ENCODE data around the gene KCNK3. TPM values are rescaled to one million over a fixed set of nuclear protein-coding genes. Genes with fewer than 3 reads are reported as not detected.

Gene KCNK3
- total RNA-seq, 2 donors from 2014 or later: 11.1 to 14.5 TPM

DNA sequence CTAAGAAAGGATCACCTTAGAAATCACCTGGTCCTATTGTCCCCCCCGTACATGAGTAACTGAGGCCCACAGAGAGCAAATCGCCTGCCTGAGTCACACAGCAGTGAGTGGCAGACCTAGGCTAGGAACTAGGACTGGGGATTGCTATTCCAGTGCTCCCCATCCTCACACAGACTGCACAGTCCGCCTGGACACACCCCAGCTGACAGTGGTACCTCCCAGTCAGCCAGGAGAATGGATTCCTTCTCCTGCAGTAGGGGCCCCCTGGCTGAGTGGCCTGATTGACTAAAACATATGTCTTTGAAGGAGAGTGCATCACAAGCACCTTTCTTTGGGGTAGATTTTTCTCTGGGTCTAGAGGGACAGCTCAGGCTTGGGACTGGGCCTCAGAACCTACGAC lies 39.2 kb downstream of the KCNK3 start:
- no peak overlapping the region for H3K27ac ChIP-seq
- 86% methylated on average over 4 of the region's 4 CpGs for WGBS
- TF ChIP-seq POLR2AphosphoS5 (IDR thresholded peaks at IDR 0.05): no peak
- TF ChIP-seq, protein P1, sequence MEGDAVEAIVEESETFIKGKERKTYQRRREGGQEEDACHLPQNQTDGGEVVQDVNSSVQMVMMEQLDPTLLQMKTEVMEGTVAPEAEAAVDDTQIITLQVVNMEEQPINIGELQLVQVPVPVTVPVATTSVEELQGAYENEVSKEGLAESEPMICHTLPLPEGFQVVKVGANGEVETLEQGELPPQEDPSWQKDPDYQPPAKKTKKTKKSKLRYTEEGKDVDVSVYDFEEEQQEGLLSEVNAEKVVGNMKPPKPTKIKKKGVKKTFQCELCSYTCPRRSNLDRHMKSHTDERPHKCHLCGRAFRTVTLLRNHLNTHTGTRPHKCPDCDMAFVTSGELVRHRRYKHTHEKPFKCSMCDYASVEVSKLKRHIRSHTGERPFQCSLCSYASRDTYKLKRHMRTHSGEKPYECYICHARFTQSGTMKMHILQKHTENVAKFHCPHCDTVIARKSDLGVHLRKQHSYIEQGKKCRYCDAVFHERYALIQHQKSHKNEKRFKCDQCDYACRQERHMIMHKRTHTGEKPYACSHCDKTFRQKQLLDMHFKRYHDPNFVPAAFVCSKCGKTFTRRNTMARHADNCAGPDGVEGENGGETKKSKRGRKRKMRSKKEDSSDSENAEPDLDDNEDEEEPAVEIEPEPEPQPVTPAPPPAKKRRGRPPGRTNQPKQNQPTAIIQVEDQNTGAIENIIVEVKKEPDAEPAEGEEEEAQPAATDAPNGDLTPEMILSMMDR (IDR thresholded peaks at IDR 0.05): no peak
- TF ChIP-seq POLR2A (IDR thresholded peaks at IDR 0.05): no peak
- no peaks in the 10 kb centered on the region for H3K4me1 ChIP-seq (replicated peaks)
- no peaks in the 10 kb centered on the region for H3K36me3 ChIP-seq
- no peaks in the 10 kb centered on the region for H3K9me3 ChIP-seq
- intact Hi-C loops (cut with DNase I): no loop called here
- H3K27me3 ChIP-seq (replicated peaks; ENCODE audit: insufficient read depth): no peaks in the 10 kb centered on the region
- DNase-seq (ENCODE audit: low spot score): no peak
- H3K4me3 ChIP-seq: no peak overlapping the region

DNA sequence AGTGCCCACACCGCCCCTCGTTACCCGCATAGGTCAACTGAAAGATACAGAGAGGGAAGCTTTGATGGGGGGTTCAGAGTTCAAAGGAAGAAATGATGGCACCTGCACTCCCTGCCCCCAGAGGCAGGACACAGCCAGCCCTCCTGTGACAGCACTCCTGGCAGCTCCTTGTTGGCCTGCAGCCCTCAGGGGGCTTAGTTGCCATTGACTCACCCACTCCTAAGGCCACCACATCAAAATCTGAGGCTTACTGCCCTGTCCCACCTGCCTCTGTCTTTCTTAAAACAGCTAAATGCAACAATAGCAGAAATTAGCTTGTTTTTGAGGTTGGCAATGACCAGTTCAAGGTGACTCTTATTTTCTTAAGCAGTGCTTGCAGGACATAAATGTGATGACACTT lies 39.9 kb downstream of the KCNK3 start:
- Histone ChIP-seq H3K27me3 (replicated peaks; ENCODE audit: insufficient read depth) (no peaks in the 10 kb centered on the region), H3K9me3 (no peaks in the 10 kb centered on the region), H3K27ac (no peak overlapping the region), H3K4me3 (no peak overlapping the region), H3K36me3 (no peaks in the 10 kb centered on the region), H3K4me1 (replicated peaks) (no peaks in the 10 kb centered on the region)
- TF ChIP-seq, protein P1 (IDR thresholded peaks at IDR 0.05): no peak
- TF ChIP-seq POLR2AphosphoS5 (IDR thresholded peaks at IDR 0.05): no peak
- no peak for TF ChIP-seq POLR2A (IDR thresholded peaks at IDR 0.05)
- DNase-seq (ENCODE audit: low spot score): no peak
- WGBS: 97% methylated on average over 3 of the region's 3 CpGs
- intact Hi-C loops (cut with DNase I): no loop called here

DNA sequence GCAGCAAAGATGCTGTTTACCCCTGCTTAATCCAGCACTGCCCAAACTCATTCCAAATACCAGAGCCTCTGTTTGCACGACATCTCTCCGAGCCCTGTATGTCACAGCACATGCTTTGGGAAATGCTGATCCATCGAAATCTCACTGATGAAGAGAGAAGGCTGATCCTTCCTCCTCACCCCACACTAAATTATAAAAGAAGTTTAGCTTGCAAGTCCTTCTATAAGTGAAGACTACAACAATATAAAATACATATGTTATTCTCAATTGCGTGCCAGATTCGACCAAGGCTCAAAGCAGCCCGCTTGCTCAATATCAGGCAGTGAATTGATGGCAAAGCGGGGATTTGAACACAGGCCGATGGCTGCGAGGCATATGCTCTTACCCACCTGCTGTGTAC lies 40.9 kb downstream of the KCNK3 start:
- Histone ChIP-seq H3K27ac (no peak overlapping the region), H3K9me3 (no peaks in the 10 kb centered on the region), H3K36me3 (no peaks in the 10 kb centered on the region), H3K4me3 (no peak overlapping the region), H3K27me3 (replicated peaks; ENCODE audit: insufficient read depth) (no peaks in the 10 kb centered on the region), H3K4me1 (replicated peaks) (no peaks in the 10 kb centered on the region)
- DNase-seq (ENCODE audit: low spot score): no peak
- intact Hi-C loops (cut with DNase I): no loop called here
- TF ChIP-seq, protein P1 (IDR thresholded peaks at IDR 0.05): no peak
- TF ChIP-seq POLR2A (IDR thresholded peaks at IDR 0.05) (no peak), POLR2AphosphoS5 (IDR thresholded peaks at IDR 0.05) (no peak)
- 89% methylated on average over 9 of the region's 9 CpGs for WGBS

DNA sequence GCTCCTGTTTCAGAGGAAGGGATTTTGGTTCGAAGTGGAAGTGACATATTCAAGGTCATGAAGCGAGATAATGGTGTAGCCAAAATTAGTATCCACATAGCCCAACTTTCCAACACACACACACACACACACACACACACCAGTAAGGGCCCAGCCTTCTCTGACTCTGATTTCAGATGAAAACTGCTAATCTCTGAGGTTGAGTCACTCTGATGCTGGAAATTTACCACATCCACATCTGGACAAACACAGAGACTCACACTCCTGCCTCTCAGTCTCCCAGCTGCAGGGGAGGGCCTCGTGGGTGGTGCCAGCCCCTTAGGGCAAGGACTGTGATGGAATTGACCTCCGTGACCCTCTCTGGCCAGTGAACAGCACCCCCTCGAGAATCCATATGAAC lies 42.6 kb downstream of the KCNK3 start:
- no peak for TF ChIP-seq POLR2AphosphoS5 (IDR thresholded peaks at IDR 0.05)
- TF ChIP-seq, protein P1 (IDR thresholded peaks at IDR 0.05): no peak
- no peak for TF ChIP-seq POLR2A (IDR thresholded peaks at IDR 0.05)
- H3K4me3 ChIP-seq: no peak overlapping the region
- no peaks in the 10 kb centered on the region for H3K9me3 ChIP-seq
- no peak for DNase-seq (ENCODE audit: low spot score)
- no peaks in the 10 kb centered on the region for H3K36me3 ChIP-seq
- no peaks in the 10 kb centered on the region for H3K4me1 ChIP-seq (replicated peaks)
- intact Hi-C loops (cut with DNase I): no loop called here
- H3K27ac ChIP-seq: no peak overlapping the region
- H3K27me3 ChIP-seq (replicated peaks; ENCODE audit: insufficient read depth): no peaks in the 10 kb centered on the region
- WGBS: 79% methylated on average over 5 of the region's 5 CpGs

DNA sequence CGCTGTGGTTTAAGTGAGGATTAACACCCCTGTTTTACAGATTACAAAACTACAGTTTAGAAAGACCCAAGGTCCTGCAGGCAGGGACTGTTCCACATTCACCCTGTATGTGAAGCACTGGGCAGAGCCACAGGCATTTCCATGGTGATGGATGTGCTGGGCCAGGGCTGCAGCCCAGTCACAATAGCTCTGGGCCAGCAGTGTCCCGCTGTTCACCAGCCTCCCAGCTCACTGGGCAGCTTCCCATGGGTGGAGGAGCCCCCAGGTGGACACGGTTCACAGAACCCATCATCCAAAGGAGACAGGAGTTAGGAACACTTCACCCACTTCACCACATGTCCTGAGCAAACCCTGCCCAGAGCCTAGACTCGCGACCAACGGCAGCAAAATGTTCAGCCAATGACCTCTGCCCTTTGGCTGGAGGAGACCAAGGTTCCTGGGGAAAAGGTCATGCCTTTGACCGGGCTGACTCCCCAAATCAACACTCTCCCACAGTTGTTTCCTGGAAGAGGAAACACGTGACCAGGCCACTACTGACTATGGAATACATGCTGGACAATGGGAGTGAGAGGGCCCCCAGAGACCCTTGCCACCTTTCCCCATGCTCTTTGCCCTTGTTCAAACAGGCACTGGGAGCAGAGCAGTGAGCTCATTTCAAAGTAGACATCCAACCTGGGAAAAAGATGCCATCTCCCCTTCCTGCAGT lies 43.5 kb downstream of the KCNK3 start:
- 73% methylated on average over 8 of the region's 8 CpGs for WGBS
- Histone ChIP-seq H3K36me3 (no peaks in the 10 kb centered on the region), H3K27ac (no peak overlapping the region), H3K27me3 (replicated peaks; ENCODE audit: insufficient read depth) (no peaks in the 10 kb centered on the region), H3K4me3 (no peak overlapping the region), H3K9me3 (no peaks in the 10 kb centered on the region), H3K4me1 (replicated peaks) (no peaks in the 10 kb centered on the region)
- DNase-seq (ENCODE audit: low spot score): no peak
- TF ChIP-seq POLR2A (IDR thresholded peaks at IDR 0.05) (no peak), POLR2AphosphoS5 (IDR thresholded peaks at IDR 0.05) (no peak)
- TF ChIP-seq, protein P1 (IDR thresholded peaks at IDR 0.05): no peak
- intact Hi-C loops (cut with DNase I): no loop called here
